NCI-H2081 (cell line): ENCODE data around the gene ABI3.

Source experiments
- DNase-seq, 2 experiments: peaks; one replicate each; lab custom pipeline; 2025; lab: John Stamatoyannopoulos, UW

ABI3 gene

GRCh38 chr17:49225554-49226236 lies 15.2 kb downstream of the ABI3 start:
- DNase-seq = no peak

- no peak for DNase-seq
Observed at GRCh38 chr17:49226771-49227435, 16.4 kb downstream of the ABI3 start.

GRCh38 chr17:49227436-49228261 lies 17.1 kb downstream of the ABI3 start:
- peak; percentile 59 to 65 for DNase-seq

- no peak for DNase-seq
Observed at GRCh38 chr17:49229076-49229804, 18.7 kb downstream of the ABI3 start.

- DNase-seq = no peak
Observed at GRCh38 chr17:49229805-49230600, 19.5 kb downstream of the ABI3 start.

- DNase-seq = peak; percentile 80 to 82
Observed at GRCh38 chr17:49230636-49231562, 20.4 kb downstream of the ABI3 start, which contains the start of gene PHOSPHO1. Gene PHOSPHO1 (minus strand): TSS chr17:49230787. CDS start chr17:49226691, 4,096 bp downstream.

GRCh38 chr17:49231563-49231894 lies 21.0 kb downstream of the ABI3 start:
- no peak for DNase-seq

- DNase-seq = no peak
Observed at GRCh38 chr17:49234509-49235080, 24.1 kb downstream of the ABI3 start.

- no peak for DNase-seq
Observed at GRCh38 chr17:49235896-49236295, 25.4 kb downstream of the ABI3 start.

- no peak for DNase-seq
Observed at GRCh38 chr17:49239963-49240362, 29.5 kb downstream of the ABI3 start.

- no peak for DNase-seq
Observed at GRCh38 chr17:49240619-49241018, 30.1 kb downstream of the ABI3 start.

GRCh38 chr17:49241040-49241439 lies 30.5 kb downstream of the ABI3 start:
- DNase-seq = no peak

- DNase-seq = no peak
Observed at GRCh38 chr17:49241692-49242397, 31.3 kb downstream of the ABI3 start.

GRCh38 chr17:49242813-49243212 lies 32.3 kb downstream of the ABI3 start:
- DNase-seq = no peak

GRCh38 chr17:49244839-49245238 lies 34.3 kb downstream of the ABI3 start:
- DNase-seq = no peak

- DNase-seq = no peak
Observed at GRCh38 chr17:49247944-49248343, 37.4 kb downstream of the ABI3 start.

- peak; percentile 11 to 42 for DNase-seq
Observed at GRCh38 chr17:49249292-49249794, 38.8 kb downstream of the ABI3 start.

GRCh38 chr17:49249890-49250522 lies 39.5 kb downstream of the ABI3 start:
- DNase-seq = no peak
